H1 (cell line): Measurements from ENCODE around the gene ANKRD13C. TPM values are rescaled to one million over a fixed set of nuclear protein-coding genes. Genes with fewer than 3 reads are reported as not detected.

Experiments used
- CTCF ChIA-PET: fragments of 300-600 bp; sonication (Branson Sonifier 250); formaldehyde crosslinking; loops from one replicate; lab custom pipeline; 2021; ENCODE audit not compliant: partially characterized antibody; lab: Charles Lee
- POLR2A ChIA-PET: fragments of 300-600 bp; sonication (Branson Sonifier 250); formaldehyde crosslinking; loops from one replicate; lab custom pipeline; 2021; ENCODE audit warnings: inconsistent platforms; ENCODE audit not compliant: partially characterized antibody; lab: Charles Lee
- DNase-seq, 2 experiments: peaks; one replicate each; pipeline versions ENCODE4 v3.0.0 to v3.0.0-alpha.2; 2010 to 2022; ENCODE audit warnings: low spot score in 2 of 2, low read depth in 1 of 2, mixed read lengths in 1 of 2
- FAIRE-seq: peaks from 2 replicates; lab custom pipeline; 2011; peaks lifted over from hg19 to GRCh38; lab: Jason Lieb, UNC
- H2AFZ ChIP-seq: 2 replicates; pipeline ENCODE4 v1.8.1; 2012; ENCODE audit warnings: low read length, inconsistent platforms
- H2AK5ac ChIP-seq: 2 replicates; pipeline ENCODE4 v1.6.1; 2013; ENCODE audit warnings: low read depth, low read length
- H2BK120ac ChIP-seq: replicated peaks from 2 replicates; pipeline ENCODE3; 2013; ENCODE audit warnings: low read depth, low read length, inconsistent platforms
- H2BK12ac ChIP-seq: 2 replicates; pipeline ENCODE4 v1.6.1; 2013; ENCODE audit warnings: low read depth, low read length
- H2BK15ac ChIP-seq: 2 replicates; pipeline ENCODE4 v1.6.1; 2013; ENCODE audit warnings: low read length
- H2BK20ac ChIP-seq: 2 replicates; pipeline ENCODE4 v1.6.1; 2013; ENCODE audit warnings: low read length
- H2BK5ac ChIP-seq: 2 replicates; pipeline ENCODE4 v1.6.1; 2013; ENCODE audit warnings: low read depth, low read length
- H3K14ac ChIP-seq: 2 replicates; pipeline ENCODE4 v1.6.1; 2013; ENCODE audit warnings: inconsistent platforms; ENCODE audit not compliant: insufficient read length
- H3K18ac ChIP-seq: 2 replicates; pipeline ENCODE4 v1.6.1; 2013; ENCODE audit warnings: low read length; ENCODE audit errors: extremely low read depth
- H3K23ac ChIP-seq: 2 replicates; pipeline ENCODE4 v1.6.1; 2013; ENCODE audit warnings: inconsistent platforms; ENCODE audit not compliant: insufficient read length
- H3K23me2 ChIP-seq: 2 replicates; pipeline ENCODE4 v1.6.1; 2013; ENCODE audit warnings: low read depth, low read length
- H3K27ac ChIP-seq: 2 replicates; pipeline ENCODE4 v1.6.1; 2011; ENCODE audit warnings: low read depth, low read length, inconsistent platforms
- H3K27me3 ChIP-seq, 4 experiments: replicated peaks in 1 of 4; 1 replicate in 1 of 4; 2 replicates in 3 of 4; pipeline versions ENCODE4 v1.6.1 to v1.8.1; 2011 to 2013; ENCODE audit warnings: low read length in 3 of 4, mild to moderate bottlenecking in 3 of 4, inconsistent platforms in 2 of 4, mixed read lengths in 2 of 4, moderate library complexity in 1 of 4; ENCODE audit not compliant: control insufficient read depth in 3 of 4, insufficient read depth in 3 of 4; ENCODE audit errors: extremely low read depth in 1 of 4
- H3K36me3 ChIP-seq, 4 experiments: 2 replicates each; pipeline versions ENCODE4 v1.6.1 to v1.8.1; 2011 to 2013; ENCODE audit warnings: mild to moderate bottlenecking in 4 of 4, low read length in 3 of 4, moderate library complexity in 2 of 4, control low read depth in 1 of 4, inconsistent platforms in 1 of 4; ENCODE audit not compliant: insufficient read depth in 4 of 4, control insufficient read depth in 2 of 4
- H3K4ac ChIP-seq: replicated peaks from 2 replicates; pipeline ENCODE3; 2013; ENCODE audit warnings: low read length, low read depth, mixed read lengths, inconsistent platforms; ENCODE audit not compliant: insufficient read length
- H3K4me1 ChIP-seq, 4 experiments: replicated peaks in 1 of 4; 1 replicate in 1 of 4; 2 replicates in 3 of 4; pipeline versions ENCODE4 v1.6.1 to v1.8.1; 2011 to 2013; ENCODE audit warnings: low read length in 3 of 4, inconsistent platforms in 2 of 4, mixed read lengths in 1 of 4; ENCODE audit not compliant: insufficient read depth in 4 of 4, control insufficient read depth in 3 of 4
- H3K4me2 ChIP-seq, 2 experiments: 2 replicates each; pipeline versions ENCODE4 v1.6.1 to v1.8.1; 2011 to 2013; ENCODE audit warnings: low read depth in 2 of 2, low read length in 2 of 2, control low read depth in 1 of 2, inconsistent platforms in 1 of 2, mild to moderate bottlenecking in 1 of 2; ENCODE audit not compliant: insufficient read depth in 1 of 2
- H3K4me3 ChIP-seq, 4 experiments: fragments of 200-600, 300-600 bp in 1 of 4; sonication (generic), shearing (Covaris generic), sonication (Bioruptor Twin) in 1 of 4; 2 replicates each; pipeline versions ENCODE4 v1.5.1 to v1.8.1; 2011 to 2016; ENCODE audit warnings: low read length in 4 of 4, low read depth in 3 of 4, control low read depth in 2 of 4, inconsistent platforms in 2 of 4, mild to moderate bottlenecking in 2 of 4, mixed read lengths in 1 of 4, moderate library complexity in 1 of 4; ENCODE audit not compliant: insufficient read depth in 2 of 4; ENCODE audit errors: extremely low read depth in 1 of 4
- H3K56ac ChIP-seq: replicated peaks from 2 replicates; pipeline ENCODE3; 2013; ENCODE audit warnings: low read depth, mild to moderate bottlenecking, mixed read lengths, low read length, inconsistent platforms; ENCODE audit not compliant: insufficient read length
- H3K79me1 ChIP-seq: 2 replicates; pipeline ENCODE4 v1.6.1; 2013; ENCODE audit warnings: low read depth, low read length, control low read depth
- H3K79me2 ChIP-seq, 2 experiments: 2 replicates each; pipeline versions ENCODE4 v1.6.1 to v1.8.1; 2012 to 2013; ENCODE audit warnings: low read length in 2 of 2, mild to moderate bottlenecking in 2 of 2, inconsistent platforms in 1 of 2; ENCODE audit not compliant: insufficient read depth in 2 of 2, control insufficient read depth in 1 of 2
- H3K9ac ChIP-seq, 4 experiments: replicated peaks in 1 of 4; 1 replicate in 1 of 4; 2 replicates in 3 of 4; pipeline versions ENCODE4 v1.6.1 to v1.8.1; 2011 to 2013; ENCODE audit warnings: low read depth in 3 of 4, low read length in 3 of 4, control low read depth in 2 of 4, mild to moderate bottlenecking in 2 of 4, moderate library complexity in 2 of 4, inconsistent platforms in 1 of 4; ENCODE audit errors: extremely low read depth in 1 of 4
- H3K9me3 ChIP-seq, 2 experiments: 2 replicates each; pipeline versions ENCODE4 v1.6.1 to v1.8.1; 2012 to 2013; ENCODE audit warnings: mild to moderate bottlenecking in 2 of 2, moderate library complexity in 2 of 2, control low read depth in 1 of 2, inconsistent platforms in 1 of 2, low read depth in 1 of 2, low read length in 1 of 2, mixed read lengths in 1 of 2; ENCODE audit not compliant: insufficient read depth in 2 of 2
- H4K20me1 ChIP-seq, 2 experiments: replicated peaks in 1 of 2; 2 replicates each; pipeline versions ENCODE3 to v1.8.1; 2011 to 2013; ENCODE audit warnings: inconsistent platforms in 2 of 2, low read length in 2 of 2, mild to moderate bottlenecking in 1 of 2; ENCODE audit not compliant: insufficient read depth in 2 of 2, control insufficient read depth in 1 of 2
- H4K5ac ChIP-seq: 2 replicates; pipeline ENCODE4 v1.6.1; 2013; ENCODE audit warnings: low read length, low read depth, mixed read lengths, inconsistent platforms; ENCODE audit not compliant: insufficient read length
- H4K8ac ChIP-seq: 2 replicates; pipeline ENCODE4 v1.8.0; 2013; ENCODE audit warnings: mild to moderate bottlenecking, moderate library complexity, low read length, inconsistent platforms; ENCODE audit not compliant: insufficient read depth; ENCODE audit errors: extremely low read depth
- H4K91ac ChIP-seq: replicated peaks from 2 replicates; pipeline ENCODE3; 2013; ENCODE audit warnings: low read length, mixed read lengths, inconsistent platforms; ENCODE audit not compliant: insufficient read length
- CTCF ChIP-seq, 3 experiments: IDR thresholded peaks; 1 replicate in 2 of 3; 2 replicates in 1 of 3; pipeline versions ENCODE4 v1.5.1 to v1.6.1; 2011; ENCODE audit warnings: low read length in 3 of 3, mild to moderate bottlenecking in 3 of 3, inconsistent platforms in 2 of 3, low read depth in 1 of 3, moderate library complexity in 1 of 3; ENCODE audit not compliant: insufficient read depth in 1 of 3; ENCODE audit errors: control extremely low read depth in 1 of 3
- EZH2 ChIP-seq: fragments of 200-600 bp; sonication (generic); IDR thresholded peaks from 2 replicates; pipeline ENCODE4 v1.7.1; 2012; ENCODE audit warnings: low read depth, mild to moderate bottlenecking, moderate library complexity, low read length, inconsistent platforms; ENCODE audit not compliant: severe bottlenecking
- MAFK ChIP-seq: IDR thresholded peaks from 2 replicates; pipeline ENCODE4 v1.6.1; 2012; ENCODE audit warnings: low read depth, mild to moderate bottlenecking, improper control_type of control experiment, low read length
- POU5F1 ChIP-seq: IDR thresholded peaks from 2 replicates; pipeline ENCODE4 v1.6.1; 2011; ENCODE audit warnings: low read depth, mild to moderate bottlenecking, low read length, moderate library complexity
- RAD21 ChIP-seq, 2 experiments: IDR thresholded peaks in 1 of 2; conservative IDR thresholded peaks in 1 of 2; 2 replicates each; pipeline ENCODE4 v1.6.1; 2011; ENCODE audit warnings: low read depth in 2 of 2, low read length in 2 of 2, improper control_type of control experiment in 1 of 2, inconsistent platforms in 1 of 2, mild to moderate bottlenecking in 1 of 2, moderate library complexity in 1 of 2
- WGBS, 2 experiments: shearing (Covaris generic) in 1 of 2; methylation state at CpG; one replicate each; pipeline versions ENCODE4 v1.1.6 to v1.1.7; 2013 to 2015; ENCODE audit warnings: low lambda C conversion rate in 2 of 2, mixed read lengths in 2 of 2, inconsistent platforms in 1 of 2, low coverage in 1 of 2, missing lambda C conversion rate in 1 of 2; ENCODE audit not compliant: insufficient replicate concordance in 2 of 2, insufficient coverage in 1 of 2, insufficient read length in 1 of 2; ENCODE audit errors: extremely low coverage in 1 of 2, missing lambda C conversion rate in 1 of 2; 5-methylcytosine and 5-hydroxymethylcytosine counted together
- polyA plus RNA-seq, 7 experiments: library from polyadenylated mRNA; depleted of rRNA in 3 of 7; stranded (reverse) in 5 of 7; unstranded in 2 of 7; fragments of >200 nt in 5 of 7; fragments of 200-250 nt in 2 of 7; gene quantifications; 1 replicate in 5 of 7; 2 replicates in 1 of 7; 4 replicates in 1 of 7; pipeline versions ENCODE4 v1.2.1 to v1.2.3, GENCODE V29; 2011 to 2013; ENCODE audit warnings: missing spikeins in 2 of 7, mixed read lengths in 2 of 7
- total RNA-seq: library from RNA; stranded (reverse); fragmentation: NEBNext Ultra II Directional; extraction: Animal tissue kit (Norgen Biotek cat#: 25700); gene quantifications from 2 replicates; pipeline ENCODE4 v1.2.1, GENCODE V29; 2021

The ANKRD13C gene
- total and polyA plus RNA-seq, 2 of the 8 experiments (the other 6 are each of a cell fraction or from before 2014, with no cell fraction given), result 4.8 to 21.7 TPM

GRCh38 chr1:70324683-70325082, 29.8 kb downstream of the ANKRD13C start:
- Histone ChIP-seq H3K9ac (no peak overlapping the region), H3K23ac (no peak overlapping the region), H3K23me2 (no peaks in the 10 kb centered on the region), H4K20me1 (peaks cover 0 to 1% of the 10 kb centered on the region in 2 experiments), H2BK12ac (no peak overlapping the region), H3K4me2 (no peak overlapping the region), H4K5ac (no peak overlapping the region), H3K14ac (no peak overlapping the region), H3K27me3 (no peaks in the 10 kb centered on the region), H2AK5ac (no peak overlapping the region), H2BK5ac (no peak overlapping the region), H3K9me3 (no peaks in the 10 kb centered on the region), H2BK20ac (no peak overlapping the region), H3K79me2 (peaks cover 0 to 16% of the 10 kb centered on the region in 2 experiments; a peak in 1 of 4 replicates), H2AFZ (no peak overlapping the region), H4K8ac (no peak overlapping the region), H3K79me1 (no peaks in the 10 kb centered on the region; the same call in 1 of the 2 replicates), H3K4ac (no peak overlapping the region), H2BK15ac (no peak overlapping the region), H2BK120ac (no peak overlapping the region), H3K27ac (no peak overlapping the region), H3K36me3 (peaks cover 0 to 5% (median 0%) of the 10 kb centered on the region in 4 experiments; a peak in 2 of 8 replicates), H3K4me1 (no peaks in the 10 kb centered on the region), H3K4me3 (no peak overlapping the region), H4K91ac (no peak overlapping the region), H3K56ac (no peak overlapping the region), H3K18ac (no peak overlapping the region)
- no peak for FAIRE-seq
- WGBS, 2 experiments, result 62% methylated on average over 1 of the region's 1 CpG; no CpG with 5 or more reads in 1 of the 2 experiments
- 0 out of 2 replicates have a peak, but pooled peaks have one; percentile 7 for TF ChIP-seq MAFK
- no peak for TF ChIP-seq POU5F1
- TF ChIP-seq RAD21 (IDR thresholded peaks at IDR 0.05 in 1 of 2, conservative IDR thresholded peaks at IDR 0.05 in 1 of 2; ENCODE audit: low read depth in 2 of 2, low read length in 2 of 2), result peak; percentile 34 to 44; a peak in 3 of 4 replicates
- TF ChIP-seq EZH2, result no peak
- TF ChIP-seq CTCF (IDR thresholded peaks at IDR 0.05; ENCODE audit: control extremely low read depth in 1 of 3, insufficient read depth in 1 of 3, low read depth in 1 of 3, low read length in 3 of 3), result peak in 2 of 3 experiments; percentile 13 to 40; a peak in 2 of 4 replicates
- POLR2A ChIA-PET, result interaction anchor here (1.0 to 1.2 kb wide), 3 partner anchors 30 to 87 kb away, joined by 3 read pairs; partner anchors contain the start of genes ANKRD13C and CTH
- DNase-seq, result no peak
- CTCF ChIA-PET, result no interaction called here
